Activated CD4-positive, alpha-beta T cell treated with anti-CD3 and anti-CD28 coated beads, Interleukin-2, amount 10 ng/mL, durations not matched to agents 24 days and 14 days (primary cell): Measurements from ENCODE around the gene ARFIP2. TPM values are rescaled to one million over a fixed set of nuclear protein-coding genes. Genes with fewer than 3 reads are reported as not detected.

Source experiments
- DNase-seq: peaks from one replicate; pipeline ENCODE4 v3.0.0; 2022
- H3K27ac Mint-ChIP-seq: one replicate; pipeline ENCODE4 v1.8.0; 2022; ENCODE audit warnings: mild to moderate bottlenecking, mixed read lengths
- H3K27me3 Mint-ChIP-seq: one replicate; pipeline ENCODE4 v1.8.0; 2022; ENCODE audit warnings: mixed read lengths
- H3K36me3 Mint-ChIP-seq: one replicate; pipeline ENCODE4 v1.8.0; 2022; ENCODE audit warnings: low read depth, mild to moderate bottlenecking, mixed read lengths
- H3K4me1 Mint-ChIP-seq: one replicate; pipeline ENCODE4 v1.8.0; 2021; ENCODE audit warnings: mixed read lengths
- H3K4me3 Mint-ChIP-seq: one replicate; pipeline ENCODE4 v1.8.0; 2022; ENCODE audit warnings: mild to moderate bottlenecking, moderate library complexity, mixed read lengths
- H3K9me3 Mint-ChIP-seq: one replicate; pipeline ENCODE4 v1.8.0; 2021; ENCODE audit warnings: mixed read lengths
- intact Hi-C: fragments of 100-400 bp; cut with micrococcal nuclease; formaldehyde crosslinking; loops from one replicate; pipeline ENCODE4 v1.15.1; 2023
- total RNA-seq: library from RNA; stranded (reverse); gene quantifications from 2 replicates; pipeline ENCODE4 v1.2.3, GENCODE V29; 2022

ARFIP2 gene
- total RNA-seq, 1 donor from 2014 or later, result 51.2 TPM

- Mint-ChIP-seq H3K4me1 (peaks cover 24% of the 10 kb centered on the region), H3K4me3 (peak overlapping the region; percentile 79), H3K9me3 (no peaks in the 10 kb centered on the region), H3K36me3 (peaks cover 18% of the 10 kb centered on the region), H3K27ac (peak overlapping the region; percentile 22), H3K27me3 (peaks cover 6% of the 10 kb centered on the region)
- intact Hi-C loops, result no loop called here
- DNase-seq, result no peak
Observed at GRCh38 chr11:6474806-6475500, 6.2 kb downstream of the ARFIP2 start.

DNA sequence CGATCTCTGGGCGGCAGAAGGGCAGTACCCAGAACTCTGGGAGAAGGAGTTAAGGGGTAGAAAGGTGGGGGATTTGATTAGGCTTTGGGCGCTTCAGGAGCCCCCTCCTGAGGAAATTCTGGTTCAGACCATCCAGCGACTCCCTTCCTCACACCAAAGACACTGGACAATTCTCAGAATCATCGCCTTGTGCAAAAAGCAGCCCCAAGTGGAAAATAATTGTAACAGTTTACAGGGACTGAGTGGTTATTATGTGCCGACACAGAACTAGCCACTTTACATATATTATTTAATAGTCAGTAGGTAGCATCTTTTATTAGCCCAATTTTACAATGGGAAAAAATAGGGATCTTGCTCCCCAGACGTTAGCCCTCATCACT, 6.7 kb downstream of the ARFIP2 start:
- peaks cover 18% of the 10 kb centered on the region for H3K36me3 Mint-ChIP-seq
- H3K27ac Mint-ChIP-seq, result peak overlapping the region; percentile 26
- intact Hi-C loops, result no loop called here
- H3K9me3 Mint-ChIP-seq, result no peaks in the 10 kb centered on the region
- H3K27me3 Mint-ChIP-seq, result peaks cover 6% of the 10 kb centered on the region
- H3K4me1 Mint-ChIP-seq, result peaks cover 19% of the 10 kb centered on the region
- no peak for DNase-seq
- H3K4me3 Mint-ChIP-seq, result peak overlapping the region; percentile 79

GRCh38 chr11:6473451-6474412, 7.4 kb downstream of the ARFIP2 start, which contains the start of gene TRIM3:
TSS of gene TRIM3 (minus strand) at chr11:6473941. CDS start at chr11:6465695, 8,246 bp downstream.
- intact Hi-C loops, result no loop called here

DNA sequence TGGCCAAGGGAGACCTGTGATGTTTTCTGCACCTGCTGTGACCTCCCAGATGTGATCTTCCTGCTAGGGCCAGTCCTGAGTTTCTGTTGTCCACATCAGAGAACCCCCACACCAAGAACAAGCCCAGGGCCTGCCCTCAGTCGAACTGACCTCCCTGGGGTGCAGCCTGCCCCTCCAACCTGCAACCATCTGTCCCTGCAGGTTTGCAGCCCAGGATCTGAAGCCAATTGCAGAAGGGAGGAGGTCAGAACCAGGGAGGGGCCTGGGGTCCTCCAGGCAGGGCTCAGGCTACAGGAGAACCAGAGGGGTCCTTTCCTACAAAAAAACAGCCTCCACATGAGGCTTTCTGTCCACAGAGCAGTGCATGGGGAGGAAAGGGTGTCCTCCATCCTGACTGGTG, 8.2 kb downstream of the ARFIP2 start:
- no peak for DNase-seq
- Mint-ChIP-seq H3K36me3 (peaks cover 8% of the 10 kb centered on the region), H3K27ac (peak overlapping the region; percentile 38), H3K9me3 (no peaks in the 10 kb centered on the region), H3K27me3 (peaks cover 6% of the 10 kb centered on the region), H3K4me1 (peaks cover 16% of the 10 kb centered on the region), H3K4me3 (peak overlapping the region; percentile 67)
- intact Hi-C loops, result no loop called here

More at GRCh38 chr11:6473451-6474412, 7.4 kb downstream of the ARFIP2 start, which contains the start of gene TRIM3:
- Mint-ChIP-seq H3K4me3 (peak within 1 kb of the TSS; percentile 87), H3K9me3 (no peaks in the 10 kb centered on the region), H3K36me3 (peaks cover 12% of the 10 kb centered on the region), H3K4me1 (peaks cover 16% of the 10 kb centered on the region), H3K27ac (peak within 1 kb of the TSS; percentile 73), H3K27me3 (peaks cover 6% of the 10 kb centered on the region)
- DNase-seq, result peak; percentile 88

- DNase-seq, result no peak
- no peak overlapping the region for H3K4me3 Mint-ChIP-seq
- no peaks in the 10 kb centered on the region for H3K9me3 Mint-ChIP-seq
- no peak overlapping the region for H3K27ac Mint-ChIP-seq
- H3K4me1 Mint-ChIP-seq, result peaks cover 16% of the 10 kb centered on the region
- peaks cover 16% of the 10 kb centered on the region for H3K27me3 Mint-ChIP-seq
- intact Hi-C loops, result no loop called here
- no peaks in the 10 kb centered on the region for H3K36me3 Mint-ChIP-seq
Observed at GRCh38 chr11:6469599-6469998, 11.5 kb downstream of the ARFIP2 start.

GRCh38 chr11:6468712-6469495, 12.2 kb downstream of the ARFIP2 start:
- intact Hi-C loops, result no loop called here
- no peak overlapping the region for H3K4me3 Mint-ChIP-seq
- no peak for DNase-seq
- no peaks in the 10 kb centered on the region for H3K9me3 Mint-ChIP-seq
- H3K4me1 Mint-ChIP-seq, result peaks cover 13% of the 10 kb centered on the region
- H3K36me3 Mint-ChIP-seq, result no peaks in the 10 kb centered on the region
- H3K27ac Mint-ChIP-seq, result no peak overlapping the region
- peaks cover 16% of the 10 kb centered on the region for H3K27me3 Mint-ChIP-seq

- Mint-ChIP-seq H3K36me3 (no peaks in the 10 kb centered on the region), H3K4me3 (no peak overlapping the region), H3K4me1 (no peaks in the 10 kb centered on the region), H3K27me3 (no peaks in the 10 kb centered on the region), H3K27ac (no peak overlapping the region), H3K9me3 (no peaks in the 10 kb centered on the region)
- intact Hi-C loops, result no loop called here
- DNase-seq, result no peak
Observed at GRCh38 chr11:6459099-6459450, 22.1 kb downstream of the ARFIP2 start.

DNA sequence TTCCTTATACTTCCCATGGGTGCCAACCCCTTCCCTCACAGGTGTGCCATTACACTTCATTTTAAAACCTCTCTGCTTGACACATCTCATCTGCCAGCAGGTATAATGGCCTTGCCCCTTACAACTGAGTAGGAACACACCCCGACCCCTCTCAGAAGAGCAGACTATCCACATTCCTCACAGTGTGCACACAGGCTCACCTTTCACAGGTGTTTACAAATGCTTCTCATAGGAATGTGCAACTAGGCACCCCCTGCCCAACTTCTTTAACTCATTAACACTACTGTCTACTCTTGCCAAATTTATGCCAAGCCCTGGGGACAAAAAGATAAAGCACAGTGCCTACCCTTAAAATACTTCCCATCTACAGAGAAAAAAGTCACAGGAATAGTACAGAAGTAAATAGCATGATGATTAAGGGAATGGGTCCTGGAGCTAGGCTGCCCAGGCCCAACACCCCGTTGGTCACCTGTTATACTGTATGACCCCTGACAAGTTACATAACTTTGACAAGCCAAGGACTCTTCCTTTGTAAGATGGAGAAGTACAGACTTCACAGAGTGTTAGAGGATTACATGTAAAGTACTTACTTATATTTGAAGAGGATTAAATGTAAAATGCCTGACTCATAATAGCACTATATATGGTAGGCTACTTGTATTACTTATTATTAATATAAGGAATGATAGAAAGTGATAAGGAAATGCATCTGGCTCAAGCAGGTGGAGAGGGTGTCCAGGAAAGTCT, 22.6 kb downstream of the ARFIP2 start:
- H3K4me3 Mint-ChIP-seq, result no peak overlapping the region
- no peaks in the 10 kb centered on the region for H3K36me3 Mint-ChIP-seq
- H3K27ac Mint-ChIP-seq, result no peak overlapping the region

GRCh38 chr11:6457581-6458320, 23.4 kb downstream of the ARFIP2 start:
- DNase-seq, result no peak
- Mint-ChIP-seq H3K27me3 (no peaks in the 10 kb centered on the region), H3K9me3 (no peaks in the 10 kb centered on the region), H3K36me3 (no peaks in the 10 kb centered on the region), H3K4me1 (no peaks in the 10 kb centered on the region), H3K4me3 (no peak overlapping the region), H3K27ac (no peak overlapping the region)
- intact Hi-C loops, result no loop called here

More for the DNA sequence above, 22.6 kb downstream of the ARFIP2 start:
- DNase-seq, result no peak
- Mint-ChIP-seq H3K27me3 (no peaks in the 10 kb centered on the region), H3K4me1 (no peaks in the 10 kb centered on the region), H3K9me3 (no peaks in the 10 kb centered on the region)
- intact Hi-C loops, result no loop called here

- Mint-ChIP-seq H3K36me3 (no peaks in the 10 kb centered on the region), H3K27ac (no peak overlapping the region), H3K4me1 (no peaks in the 10 kb centered on the region), H3K4me3 (no peak overlapping the region), H3K9me3 (no peaks in the 10 kb centered on the region), H3K27me3 (no peaks in the 10 kb centered on the region)
- intact Hi-C loops, result no loop called here
- DNase-seq, result no peak
Observed at GRCh38 chr11:6456361-6457073, 24.6 kb downstream of the ARFIP2 start.

DNA sequence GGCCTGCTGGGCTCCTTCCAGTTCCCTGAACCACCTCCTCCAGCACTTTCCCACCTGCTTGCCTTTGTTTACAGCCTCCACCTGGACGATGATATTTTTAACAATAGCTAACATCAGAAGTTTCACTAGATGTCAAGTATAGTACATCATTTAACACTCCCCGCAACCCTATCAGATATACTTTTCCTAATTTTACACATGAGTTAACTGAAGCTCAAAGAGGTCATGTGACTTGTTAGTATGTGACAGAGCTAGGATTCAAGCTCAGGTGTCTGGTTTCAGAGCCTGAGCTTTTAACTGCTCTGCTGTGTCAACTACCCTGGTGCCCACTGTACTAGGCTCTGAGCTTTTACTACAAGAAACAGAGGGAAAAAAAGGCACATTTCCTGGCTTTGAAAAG, 26.1 kb downstream of the ARFIP2 start:
- DNase-seq, result no peak
- intact Hi-C loops, result no loop called here
- H3K27ac Mint-ChIP-seq, result no peak overlapping the region
- H3K4me1 Mint-ChIP-seq, result no peaks in the 10 kb centered on the region
- H3K36me3 Mint-ChIP-seq, result no peaks in the 10 kb centered on the region
- no peak overlapping the region for H3K4me3 Mint-ChIP-seq
- no peaks in the 10 kb centered on the region for H3K9me3 Mint-ChIP-seq
- no peaks in the 10 kb centered on the region for H3K27me3 Mint-ChIP-seq

DNA sequence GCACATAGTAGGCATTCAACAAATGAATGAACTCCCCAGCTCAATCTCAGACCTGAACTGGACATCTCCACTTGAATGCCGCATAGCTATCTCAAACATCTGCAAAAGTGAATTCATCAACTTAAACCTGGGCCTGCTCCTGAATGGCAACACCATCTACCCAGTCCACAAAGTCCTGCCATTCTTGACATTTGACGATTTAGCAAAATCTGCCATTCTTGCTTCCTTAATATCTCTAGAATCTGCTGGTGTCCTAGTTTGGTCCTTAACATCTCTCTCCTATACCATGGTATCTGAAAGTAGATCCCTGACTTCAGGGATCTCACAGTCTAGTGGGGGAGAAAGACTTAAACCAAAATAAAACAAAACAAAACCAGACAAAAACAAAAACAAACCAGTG, 28.0 kb downstream of the ARFIP2 start:
- intact Hi-C loops, result no loop called here
- H3K9me3 Mint-ChIP-seq, result no peaks in the 10 kb centered on the region
- no peak overlapping the region for H3K27ac Mint-ChIP-seq
- H3K27me3 Mint-ChIP-seq, result no peaks in the 10 kb centered on the region
- no peak overlapping the region for H3K4me3 Mint-ChIP-seq
- no peaks in the 10 kb centered on the region for H3K36me3 Mint-ChIP-seq
- DNase-seq, result no peak
- no peaks in the 10 kb centered on the region for H3K4me1 Mint-ChIP-seq
